DOHH2 (cell line): ENCODE measurements around the gene VWC2.
A peak's percentile ranks its signal among the peaks of the same experiment; 100 is the strongest.

ENCODE experiments used
- H3F3A ChIP-seq: fragments of 200-600 bp; sonication (generic), shearing (Covaris generic); 2 replicates; pipeline ENCODE4 v1.6.0; 2016; ENCODE audit warnings: antibody characterized with exemption, mild to moderate bottlenecking; ENCODE audit not compliant: control insufficient read depth, insufficient read depth
- H3K27ac ChIP-seq: fragments of 200-600 bp; sonication (generic); 2 replicates; pipeline ENCODE4 v1.5.1; 2014; ENCODE audit warnings: low read depth, mild to moderate bottlenecking, low read length, moderate library complexity
- H3K27me3 ChIP-seq: fragments of 200-600 bp; sonication (generic); 2 replicates; pipeline ENCODE4 v1.6.1; 2014; ENCODE audit warnings: mild to moderate bottlenecking, low read length, mixed read lengths; ENCODE audit not compliant: control insufficient read depth
- H3K36me3 ChIP-seq: fragments of 200-600 bp; sonication (generic); 2 replicates; pipeline ENCODE4 v1.6.1; 2014; ENCODE audit warnings: mild to moderate bottlenecking, low read length, moderate library complexity, mixed read lengths; ENCODE audit not compliant: control insufficient read depth
- H3K4me1 ChIP-seq: fragments of 200-600 bp; sonication (generic); 2 replicates; pipeline ENCODE4 v1.6.1; 2014; ENCODE audit warnings: mild to moderate bottlenecking, low read length, mixed read lengths; ENCODE audit not compliant: control insufficient read depth
- H3K4me2 ChIP-seq: fragments of 200-600 bp; sonication (generic); 2 replicates; pipeline ENCODE4 v1.6.0; 2014; ENCODE audit warnings: mild to moderate bottlenecking, low read length, moderate library complexity
- H3K4me3 ChIP-seq: fragments of 200-600 bp; sonication (generic); 2 replicates; pipeline ENCODE4 v1.5.1; 2014; ENCODE audit warnings: mild to moderate bottlenecking, low read length, mixed read lengths
- H3K79me2 ChIP-seq: fragments of 200-600 bp; sonication (generic); 2 replicates; pipeline ENCODE4 v1.6.1; 2014; ENCODE audit warnings: mild to moderate bottlenecking, low read length, mixed read lengths; ENCODE audit not compliant: control insufficient read depth
- H3K9me2 ChIP-seq: fragments of 200-600 bp; sonication (generic); replicated peaks from 2 replicates; pipeline ENCODE4 v1.6.1; 2014; ENCODE audit warnings: mild to moderate bottlenecking, low read length, mixed read lengths; ENCODE audit not compliant: control insufficient read depth
- H3K9me3 ChIP-seq: fragments of 200-600 bp; sonication (generic); 2 replicates; pipeline ENCODE4 v1.6.1; 2014; ENCODE audit warnings: antibody characterized with exemption, low read length, mixed read lengths; ENCODE audit not compliant: control insufficient read depth, insufficient read depth
- H4K20me1 ChIP-seq: fragments of 200-600 bp; sonication (generic); 2 replicates; pipeline ENCODE4 v1.6.0; 2014; ENCODE audit warnings: low read depth, mild to moderate bottlenecking, antibody characterized with exemption, low read length, moderate library complexity; ENCODE audit not compliant: control insufficient read depth, insufficient read depth
- CTCF ChIP-seq: fragments of 200-600 bp; sonication (generic); IDR thresholded peaks from one replicate; pipeline ENCODE4 v1.5.1; 2014; ENCODE audit warnings: antibody characterized with exemption, mild to moderate bottlenecking, low read depth, low read length; ENCODE audit not compliant: poor library complexity, severe bottlenecking
- EZH2phosphoT487 ChIP-seq: fragments of 200-600 bp; sonication (generic); IDR thresholded peaks from 2 replicates; pipeline ENCODE4 v1.6.1; 2017; ENCODE audit warnings: borderline replicate concordance, mild to moderate bottlenecking, antibody characterized with exemption, low read length, moderate library complexity, mixed read lengths

VWC2 gene

GRCh38 chr7:49885593-49886285 lies 112.3 kb downstream of the VWC2 start:
- peak overlapping the region; percentile 64 for H3K27ac ChIP-seq
- H3K4me2 ChIP-seq, result peak overlapping the region; percentile 45
- peak overlapping the region; percentile 51 for H3K4me3 ChIP-seq
- no peaks in the 10 kb centered on the region for H3K27me3 ChIP-seq
- no peaks in the 10 kb centered on the region for H3K36me3 ChIP-seq
- no peaks in the 10 kb centered on the region for H3F3A ChIP-seq
- no peaks in the 10 kb centered on the region for H3K9me2 ChIP-seq
- H3K4me1 ChIP-seq, result peaks cover 36% of the 10 kb centered on the region
- H3K79me2 ChIP-seq, result no peaks in the 10 kb centered on the region
- peaks cover 4% of the 10 kb centered on the region; the same call in 1 of the 2 replicates for H3K9me3 ChIP-seq
- H4K20me1 ChIP-seq, result no peaks in the 10 kb centered on the region
- no peak for TF ChIP-seq EZH2phosphoT487
- TF ChIP-seq CTCF, result no peak

GRCh38 chr7:49892481-49892880 lies 119.0 kb downstream of the VWC2 start:
- Histone ChIP-seq H3K27me3 (no peaks in the 10 kb centered on the region), H3K9me2 (no peaks in the 10 kb centered on the region), H3K79me2 (no peaks in the 10 kb centered on the region), H3K9me3 (no peaks in the 10 kb centered on the region), H3K4me3 (no peak overlapping the region), H3K4me2 (no peak overlapping the region), H3K36me3 (no peaks in the 10 kb centered on the region), H3K27ac (no peak overlapping the region), H4K20me1 (no peaks in the 10 kb centered on the region), H3K4me1 (no peaks in the 10 kb centered on the region), H3F3A (no peaks in the 10 kb centered on the region)
- no peak for TF ChIP-seq CTCF
- TF ChIP-seq EZH2phosphoT487, result no peak

GRCh38 chr7:49893131-49893530 lies 119.7 kb downstream of the VWC2 start:
- H3K79me2 ChIP-seq, result no peaks in the 10 kb centered on the region
- no peaks in the 10 kb centered on the region for H3K36me3 ChIP-seq
- H3K27ac ChIP-seq, result no peak overlapping the region
- no peaks in the 10 kb centered on the region for H3F3A ChIP-seq
- no peaks in the 10 kb centered on the region for H3K9me2 ChIP-seq
- peaks cover 3% of the 10 kb centered on the region; the same call in 1 of the 2 replicates for H3K4me1 ChIP-seq
- H3K27me3 ChIP-seq, result no peaks in the 10 kb centered on the region
- no peak overlapping the region for H3K4me3 ChIP-seq
- TF ChIP-seq EZH2phosphoT487 (no peak), CTCF (no peak)
- H4K20me1 ChIP-seq, result no peaks in the 10 kb centered on the region
- no peaks in the 10 kb centered on the region for H3K9me3 ChIP-seq
- no peak overlapping the region for H3K4me2 ChIP-seq
